ENCODE data around the gene USP54. TPM values are rescaled to one million over a fixed set of nuclear protein-coding genes. Genes with fewer than 3 reads are reported as not detected.

Gene USP54
- total RNA-seq, 1 donor from 2014 or later: 9.4 TPM

DNA sequence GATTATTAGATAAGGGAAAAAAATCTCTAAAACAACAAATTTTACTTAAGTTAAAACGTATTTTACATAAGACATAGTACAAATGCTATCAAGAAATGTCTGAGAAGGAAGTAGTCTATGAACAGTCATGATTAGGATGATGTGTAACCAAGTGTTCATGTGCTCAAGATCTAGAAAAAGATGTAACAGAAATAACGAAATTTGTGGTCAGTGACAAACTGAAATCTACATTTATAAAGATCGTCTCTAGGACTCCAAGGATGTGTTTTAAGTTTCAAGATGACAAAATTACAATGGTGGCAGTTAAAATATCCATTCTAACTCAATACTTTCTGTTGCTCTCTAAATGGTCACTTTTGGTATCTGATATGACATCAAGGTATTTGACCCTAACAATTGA is 112.5 kb downstream of the USP54 start:
- Mint-ChIP-seq H3K4me3 (ENCODE audit: unreplicated experiment) (no peak overlapping the region), H3K27me3 (ENCODE audit: unreplicated experiment) (no peaks in the 10 kb centered on the region), H3K9me3 (ENCODE audit: unreplicated experiment) (no peaks in the 10 kb centered on the region), H3K27ac (ENCODE audit: unreplicated experiment) (no peak overlapping the region), H3K4me1 (ENCODE audit: unreplicated experiment) (peaks cover 13% of the 10 kb centered on the region), H3K36me3 (ENCODE audit: unreplicated experiment) (peaks cover 42% of the 10 kb centered on the region)
- TF ChIP-seq, protein P1, sequence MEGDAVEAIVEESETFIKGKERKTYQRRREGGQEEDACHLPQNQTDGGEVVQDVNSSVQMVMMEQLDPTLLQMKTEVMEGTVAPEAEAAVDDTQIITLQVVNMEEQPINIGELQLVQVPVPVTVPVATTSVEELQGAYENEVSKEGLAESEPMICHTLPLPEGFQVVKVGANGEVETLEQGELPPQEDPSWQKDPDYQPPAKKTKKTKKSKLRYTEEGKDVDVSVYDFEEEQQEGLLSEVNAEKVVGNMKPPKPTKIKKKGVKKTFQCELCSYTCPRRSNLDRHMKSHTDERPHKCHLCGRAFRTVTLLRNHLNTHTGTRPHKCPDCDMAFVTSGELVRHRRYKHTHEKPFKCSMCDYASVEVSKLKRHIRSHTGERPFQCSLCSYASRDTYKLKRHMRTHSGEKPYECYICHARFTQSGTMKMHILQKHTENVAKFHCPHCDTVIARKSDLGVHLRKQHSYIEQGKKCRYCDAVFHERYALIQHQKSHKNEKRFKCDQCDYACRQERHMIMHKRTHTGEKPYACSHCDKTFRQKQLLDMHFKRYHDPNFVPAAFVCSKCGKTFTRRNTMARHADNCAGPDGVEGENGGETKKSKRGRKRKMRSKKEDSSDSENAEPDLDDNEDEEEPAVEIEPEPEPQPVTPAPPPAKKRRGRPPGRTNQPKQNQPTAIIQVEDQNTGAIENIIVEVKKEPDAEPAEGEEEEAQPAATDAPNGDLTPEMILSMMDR (IDR thresholded peaks at IDR 0.05): no peak
- no peak for DNase-seq (ENCODE audit: extremely low spot score, unreplicated experiment)

DNA sequence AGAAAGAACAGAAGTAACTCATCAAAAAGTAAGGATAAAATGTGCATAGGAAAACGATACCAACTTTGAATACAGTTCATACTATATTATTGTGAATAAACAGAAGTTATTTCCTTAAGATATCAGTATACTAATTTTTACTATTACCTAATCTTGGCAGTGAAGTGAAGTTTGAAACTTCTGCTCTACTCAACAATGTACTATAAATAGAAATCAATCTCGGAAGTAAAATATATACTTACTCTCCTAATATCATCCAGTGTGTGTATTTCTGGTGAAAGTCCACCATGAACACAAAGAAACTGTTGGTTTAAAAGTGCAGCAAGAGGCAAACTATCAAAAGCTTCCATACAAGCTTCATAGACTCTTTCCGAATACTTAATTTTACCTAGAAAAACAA is 119.9 kb downstream of the USP54 start:
- Mint-ChIP-seq H3K9me3 (ENCODE audit: unreplicated experiment) (no peaks in the 10 kb centered on the region), H3K27me3 (ENCODE audit: unreplicated experiment) (no peaks in the 10 kb centered on the region), H3K4me1 (ENCODE audit: unreplicated experiment) (no peaks in the 10 kb centered on the region), H3K27ac (ENCODE audit: unreplicated experiment) (no peak overlapping the region), H3K4me3 (ENCODE audit: unreplicated experiment) (no peak overlapping the region), H3K36me3 (ENCODE audit: unreplicated experiment) (peaks cover 49% of the 10 kb centered on the region)
- no peak for DNase-seq (ENCODE audit: extremely low spot score, unreplicated experiment)
- TF ChIP-seq, protein P1 (IDR thresholded peaks at IDR 0.05): no peak

DNA sequence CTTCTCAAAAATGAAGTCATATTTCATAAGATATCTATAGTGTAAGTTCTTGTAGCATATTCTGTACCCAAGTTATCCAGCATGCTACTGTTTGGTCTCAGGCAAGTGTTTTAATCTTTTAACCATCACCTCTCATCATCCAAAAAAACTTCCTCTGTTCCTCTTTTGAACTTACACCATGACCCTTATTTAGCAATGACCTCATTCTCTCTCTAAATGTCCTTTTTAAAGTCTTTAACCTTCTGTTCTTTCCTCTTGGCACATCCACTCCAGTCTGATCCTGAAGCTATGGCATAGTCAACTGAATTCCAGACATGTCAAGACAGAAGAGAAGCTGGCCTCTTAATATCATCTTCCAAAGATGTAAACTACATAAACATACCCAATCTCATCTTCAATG is 121.6 kb downstream of the USP54 start:
- Mint-ChIP-seq H3K27ac (ENCODE audit: unreplicated experiment) (peak overlapping the region; percentile 17), H3K36me3 (ENCODE audit: unreplicated experiment) (peaks cover 50% of the 10 kb centered on the region), H3K4me1 (ENCODE audit: unreplicated experiment) (no peaks in the 10 kb centered on the region), H3K9me3 (ENCODE audit: unreplicated experiment) (no peaks in the 10 kb centered on the region), H3K27me3 (ENCODE audit: unreplicated experiment) (no peaks in the 10 kb centered on the region), H3K4me3 (ENCODE audit: unreplicated experiment) (no peak overlapping the region)
- DNase-seq (ENCODE audit: extremely low spot score, unreplicated experiment): no peak
- TF ChIP-seq, protein P1 (IDR thresholded peaks at IDR 0.05): no peak

- no peaks in the 10 kb centered on the region for H3K4me1 Mint-ChIP-seq (ENCODE audit: unreplicated experiment)
- peak overlapping the region; percentile 34 for H3K27ac Mint-ChIP-seq (ENCODE audit: unreplicated experiment)
- H3K27me3 Mint-ChIP-seq (ENCODE audit: unreplicated experiment): no peaks in the 10 kb centered on the region
- TF ChIP-seq, protein P1 (IDR thresholded peaks at IDR 0.05): no peak
- no peak overlapping the region for H3K4me3 Mint-ChIP-seq (ENCODE audit: unreplicated experiment)
- DNase-seq (ENCODE audit: extremely low spot score, unreplicated experiment): no peak
- peaks cover 54% of the 10 kb centered on the region for H3K36me3 Mint-ChIP-seq (ENCODE audit: unreplicated experiment)
- no peaks in the 10 kb centered on the region for H3K9me3 Mint-ChIP-seq (ENCODE audit: unreplicated experiment)
Measured at GRCh38 chr10:73467206-73467605, 123.9 kb downstream of the USP54 start.

DNA sequence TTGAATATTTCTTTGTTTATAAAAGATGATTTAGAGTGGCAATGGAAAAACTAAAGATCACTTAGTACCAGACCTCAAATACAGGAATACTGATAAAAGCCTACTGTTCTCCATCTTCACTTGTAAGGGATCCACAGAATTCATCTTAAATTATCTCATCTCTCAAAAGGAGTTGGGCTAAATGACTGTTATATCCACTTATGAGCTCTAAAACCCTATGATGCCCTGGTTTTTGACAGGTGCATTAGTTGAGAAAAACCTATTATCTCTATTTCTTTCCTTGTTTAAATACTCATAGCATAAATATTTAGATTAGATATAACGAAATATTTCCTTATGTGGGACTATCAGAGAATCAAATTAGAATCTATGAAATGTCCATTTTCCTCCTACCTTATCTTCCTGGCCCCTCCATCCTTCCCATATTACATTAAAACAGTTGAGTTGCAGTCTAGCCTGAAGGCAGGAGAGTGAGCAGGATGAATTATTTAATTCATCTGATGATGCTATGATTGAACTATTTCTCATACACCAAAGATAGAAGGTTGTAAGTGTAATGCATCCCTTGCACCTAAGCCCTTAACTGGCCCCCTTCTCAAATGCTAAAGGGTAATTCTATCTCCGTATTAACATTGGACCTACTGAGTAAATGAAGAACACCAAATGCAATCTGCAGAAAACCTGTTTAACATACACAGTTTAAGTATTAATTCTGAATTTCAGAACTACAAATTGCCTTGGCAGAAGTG is 125.0 kb downstream of the USP54 start:
- TF ChIP-seq, protein P1 (IDR thresholded peaks at IDR 0.05): no peak
- Mint-ChIP-seq H3K27me3 (ENCODE audit: unreplicated experiment) (no peaks in the 10 kb centered on the region), H3K4me3 (ENCODE audit: unreplicated experiment) (no peak overlapping the region), H3K4me1 (ENCODE audit: unreplicated experiment) (no peaks in the 10 kb centered on the region), H3K36me3 (ENCODE audit: unreplicated experiment) (peaks cover 47% of the 10 kb centered on the region), H3K27ac (ENCODE audit: unreplicated experiment) (no peak overlapping the region), H3K9me3 (ENCODE audit: unreplicated experiment) (no peaks in the 10 kb centered on the region)
- no peak for DNase-seq (ENCODE audit: extremely low spot score, unreplicated experiment)

Data from osteocyte (in vitro differentiated cells).